ENCODE data around the gene NDST4. TPM values are rescaled to one million over a fixed set of nuclear protein-coding genes. Genes with fewer than 3 reads are reported as not detected.

The NDST4 gene
- total RNA-seq, 1 donor from 2014 or later, result not detected

DNA sequence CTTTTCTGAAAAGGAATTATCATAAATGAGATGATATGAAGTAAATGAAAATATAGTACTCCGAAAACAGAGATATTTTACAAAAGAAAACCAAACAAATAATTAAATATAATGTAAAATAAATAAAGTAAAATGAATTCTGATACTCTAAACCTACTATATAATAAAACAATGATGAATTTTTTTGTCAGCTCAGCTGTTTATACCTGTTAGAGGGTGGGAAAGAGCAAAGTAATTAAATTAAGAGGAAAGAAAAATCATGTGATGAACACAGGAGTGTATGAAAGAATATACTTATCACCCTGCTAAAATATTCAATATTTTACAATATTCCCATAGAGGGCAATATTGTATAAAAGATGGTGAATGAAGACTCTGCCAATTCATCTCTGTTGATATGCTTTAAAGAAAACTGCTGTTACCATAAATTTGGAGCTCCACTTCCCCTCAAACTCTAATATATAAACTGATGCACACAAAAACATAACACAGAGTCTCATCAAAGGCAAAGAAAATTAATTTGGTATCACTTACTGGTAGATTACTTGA is 6.5 kb upstream of the NDST4 start:
- Histone ChIP-seq H3K4me1 (no peaks in the 10 kb centered on the region), H3K27me3 (no peaks in the 10 kb centered on the region), H3K27ac (no peak overlapping the region), H3K36me3 (no peaks in the 10 kb centered on the region), H3K4me3 (no peak overlapping the region), H3K9me3 (no peaks in the 10 kb centered on the region)
- intact Hi-C loops (cut with DNase I), result no loop called here
- TF ChIP-seq, protein P1, sequence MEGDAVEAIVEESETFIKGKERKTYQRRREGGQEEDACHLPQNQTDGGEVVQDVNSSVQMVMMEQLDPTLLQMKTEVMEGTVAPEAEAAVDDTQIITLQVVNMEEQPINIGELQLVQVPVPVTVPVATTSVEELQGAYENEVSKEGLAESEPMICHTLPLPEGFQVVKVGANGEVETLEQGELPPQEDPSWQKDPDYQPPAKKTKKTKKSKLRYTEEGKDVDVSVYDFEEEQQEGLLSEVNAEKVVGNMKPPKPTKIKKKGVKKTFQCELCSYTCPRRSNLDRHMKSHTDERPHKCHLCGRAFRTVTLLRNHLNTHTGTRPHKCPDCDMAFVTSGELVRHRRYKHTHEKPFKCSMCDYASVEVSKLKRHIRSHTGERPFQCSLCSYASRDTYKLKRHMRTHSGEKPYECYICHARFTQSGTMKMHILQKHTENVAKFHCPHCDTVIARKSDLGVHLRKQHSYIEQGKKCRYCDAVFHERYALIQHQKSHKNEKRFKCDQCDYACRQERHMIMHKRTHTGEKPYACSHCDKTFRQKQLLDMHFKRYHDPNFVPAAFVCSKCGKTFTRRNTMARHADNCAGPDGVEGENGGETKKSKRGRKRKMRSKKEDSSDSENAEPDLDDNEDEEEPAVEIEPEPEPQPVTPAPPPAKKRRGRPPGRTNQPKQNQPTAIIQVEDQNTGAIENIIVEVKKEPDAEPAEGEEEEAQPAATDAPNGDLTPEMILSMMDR (IDR thresholded peaks at IDR 0.05), result no peak
- DNase-seq (ENCODE audit: low spot score in 2 of 2), result no peak

DNA sequence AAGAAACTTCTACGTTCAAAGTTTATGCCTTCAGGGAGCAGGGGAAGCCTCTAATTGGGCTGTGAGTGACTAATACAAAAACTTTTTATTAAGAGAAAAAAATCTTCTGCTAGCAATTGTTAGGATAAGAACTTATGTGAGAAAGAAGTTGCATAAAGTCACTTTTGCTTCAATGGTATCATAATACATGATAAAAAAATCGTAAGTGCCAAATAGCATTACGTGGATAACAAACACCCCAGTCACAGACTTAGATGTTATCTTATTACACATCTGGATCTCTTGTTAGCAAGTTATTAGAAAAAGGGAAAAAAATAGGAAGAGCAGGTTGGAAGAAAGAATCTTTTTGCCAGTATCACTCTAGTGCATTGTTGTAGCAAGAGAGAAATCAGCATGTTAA is 4.2 kb upstream of the NDST4 start:
- Histone ChIP-seq H3K27me3 (no peaks in the 10 kb centered on the region), H3K9me3 (no peaks in the 10 kb centered on the region), H3K36me3 (no peaks in the 10 kb centered on the region), H3K4me3 (no peak overlapping the region), H3K4me1 (no peaks in the 10 kb centered on the region), H3K27ac (no peak overlapping the region)
- intact Hi-C loops (cut with DNase I), result no loop called here
- DNase-seq (ENCODE audit: low spot score in 2 of 2), result no peak
- TF ChIP-seq, protein P1 (IDR thresholded peaks at IDR 0.05), result no peak

DNA sequence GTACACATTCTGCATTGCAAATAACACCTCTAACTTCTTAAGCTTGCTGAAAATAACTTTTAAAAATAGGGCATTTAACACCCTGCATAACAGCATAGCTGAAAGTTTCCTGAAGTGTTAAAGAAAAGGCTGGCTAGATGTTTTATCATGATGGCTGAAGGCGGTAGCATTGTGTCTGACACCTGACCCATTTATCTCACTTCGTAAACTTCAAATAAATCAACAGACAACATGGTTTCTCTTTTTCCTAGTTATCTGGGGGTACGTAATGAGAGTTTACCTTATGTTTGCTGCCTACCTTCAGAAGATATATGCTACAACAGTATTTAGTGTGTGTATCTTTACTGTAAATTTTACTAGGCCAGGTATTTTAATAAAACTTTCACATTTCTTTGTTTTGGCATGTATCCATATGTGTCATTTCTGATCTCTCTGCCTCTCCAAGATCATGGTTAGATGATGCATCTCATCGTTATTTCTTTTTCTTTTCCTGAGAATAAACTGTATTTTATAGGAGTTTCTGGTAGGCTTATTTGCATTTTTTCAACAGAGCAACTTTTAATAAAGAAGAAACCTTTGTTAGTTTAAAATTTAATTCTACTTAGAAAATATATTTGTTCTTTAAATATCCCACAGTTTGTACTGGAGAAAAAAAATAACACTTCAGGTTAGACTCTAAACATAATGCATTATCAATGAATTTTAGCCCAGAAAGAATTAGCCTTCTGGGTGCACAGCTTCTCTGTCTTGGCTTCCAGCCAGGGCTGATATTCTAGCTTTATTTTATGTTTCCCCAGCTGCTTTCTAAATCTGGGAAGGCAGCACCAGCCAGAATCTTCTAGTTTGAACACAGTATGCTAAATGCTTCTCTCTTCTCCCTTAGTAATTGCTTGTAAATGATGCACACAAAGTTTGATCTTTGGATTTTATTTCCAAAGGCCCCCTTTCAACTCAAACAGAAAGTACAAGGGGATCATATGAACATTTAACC is 2.9 kb downstream of the NDST4 start:
- intact Hi-C loops (cut with DNase I), result no loop called here
- Histone ChIP-seq H3K4me3 (no peak overlapping the region), H3K27me3 (no peaks in the 10 kb centered on the region), H3K9me3 (no peaks in the 10 kb centered on the region), H3K4me1 (no peaks in the 10 kb centered on the region), H3K27ac (no peak overlapping the region), H3K36me3 (no peaks in the 10 kb centered on the region)
- TF ChIP-seq, protein P1 (IDR thresholded peaks at IDR 0.05), result no peak
- no peak for DNase-seq (ENCODE audit: low spot score in 2 of 2)

DNA sequence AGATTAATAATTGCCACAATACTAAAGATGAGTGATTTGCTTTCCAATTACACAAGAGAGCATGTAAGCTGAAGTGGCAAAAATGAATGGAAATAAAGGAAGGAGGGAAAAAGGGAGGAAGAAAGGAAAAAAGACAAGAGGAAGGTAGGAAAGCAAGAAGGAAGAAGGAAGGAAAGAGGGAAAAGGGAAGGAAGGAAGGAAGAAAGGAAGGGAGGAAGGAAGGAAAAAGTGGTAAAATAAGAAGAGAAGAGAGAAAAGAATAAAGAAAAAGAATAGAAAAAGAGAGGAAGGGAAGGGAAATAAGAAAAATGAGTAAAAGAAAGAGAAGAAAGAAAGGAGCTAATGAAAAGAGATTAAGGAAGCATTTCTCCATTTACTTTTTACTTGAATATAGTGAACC is 4.6 kb downstream of the NDST4 start:
- H3K4me3 ChIP-seq, result no peak overlapping the region
- no peaks in the 10 kb centered on the region for H3K4me1 ChIP-seq
- no peak for DNase-seq (ENCODE audit: low spot score in 2 of 2)
- intact Hi-C loops (cut with DNase I), result no loop called here
- no peaks in the 10 kb centered on the region for H3K27me3 ChIP-seq
- no peaks in the 10 kb centered on the region for H3K9me3 ChIP-seq
- H3K36me3 ChIP-seq, result no peaks in the 10 kb centered on the region
- H3K27ac ChIP-seq, result no peak overlapping the region
- TF ChIP-seq, protein P1 (IDR thresholded peaks at IDR 0.05), result no peak

DNA sequence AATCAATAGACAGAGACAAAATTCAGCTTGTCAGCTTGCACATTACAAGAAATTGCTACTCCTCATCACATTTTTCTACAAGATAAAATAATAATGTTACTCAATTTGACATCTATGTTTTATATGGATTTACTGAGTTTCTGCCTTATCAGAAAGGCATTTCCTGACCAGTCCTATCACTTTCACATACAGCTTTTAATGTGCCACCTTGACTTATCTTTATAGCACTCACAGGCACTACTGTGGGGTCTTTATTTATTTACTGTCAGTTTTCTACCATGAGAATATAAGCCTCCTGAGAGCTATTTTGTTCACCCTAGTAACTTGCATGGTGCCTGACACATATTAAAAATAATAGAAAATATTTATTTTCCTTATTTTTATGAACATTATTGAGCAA is 6.0 kb downstream of the NDST4 start:
- Histone ChIP-seq H3K27me3 (no peaks in the 10 kb centered on the region), H3K4me1 (no peaks in the 10 kb centered on the region), H3K4me3 (no peak overlapping the region), H3K36me3 (no peaks in the 10 kb centered on the region), H3K27ac (no peak overlapping the region), H3K9me3 (no peaks in the 10 kb centered on the region)
- intact Hi-C loops (cut with DNase I), result no loop called here
- TF ChIP-seq, protein P1 (IDR thresholded peaks at IDR 0.05), result no peak
- no peak for DNase-seq (ENCODE audit: low spot score in 2 of 2)

Measured in ascending aorta (tissue), 2 donors.